GM10248 (cell line): ENCODE measurements around the gene ST3GAL4.

Experiments
- CTCF ChIA-PET: fragments of 300-600 bp; sonication (Branson Sonifier 250); formaldehyde crosslinking; extraction: SDS; loops from one replicate; lab custom pipeline; 2021; ENCODE audit warnings: antibody characterized with exemption; lab: Yijun Ruan, JAX
- POLR2A ChIA-PET: fragments of 350-650 bp; sonication (Branson Sonifier 250); formaldehyde crosslinking; extraction: SDS; loops from one replicate; lab custom pipeline; 2020; ENCODE audit warnings: antibody characterized with exemption; lab: Yijun Ruan, JAX
- DNase-seq: peaks from one replicate; pipeline ENCODE4 v3.0.0; 2012; ENCODE audit errors: extremely low spot score
- CTCF ChIP-seq: IDR thresholded peaks from 2 replicates; pipeline ENCODE4 v1.5.1; 2012; ENCODE audit warnings: mild to moderate bottlenecking, low read depth; ENCODE audit errors: extremely low read depth, missing control alignments, control extremely low read depth

The ST3GAL4 gene

GRCh38 chr11:126396965-126397364 lies 41.5 kb downstream of the ST3GAL4 start:
- ChIA-PET POLR2A (no interaction called here), CTCF (no interaction called here)
- no peak for TF ChIP-seq CTCF
- DNase-seq, result no peak

GRCh38 chr11:126398296-126398695 lies 42.8 kb downstream of the ST3GAL4 start:
- DNase-seq, result no peak
- TF ChIP-seq CTCF, result no peak
- POLR2A ChIA-PET, result no interaction called here
- CTCF ChIA-PET, result no interaction called here

GRCh38 chr11:126398721-126399120 lies 43.2 kb downstream of the ST3GAL4 start:
- no peak for TF ChIP-seq CTCF
- CTCF ChIA-PET, result no interaction called here
- no peak for DNase-seq
- POLR2A ChIA-PET, result no interaction called here

GRCh38 chr11:126400019-126400418 lies 44.5 kb downstream of the ST3GAL4 start:
- CTCF ChIA-PET, result no interaction called here
- TF ChIP-seq CTCF, result no peak
- POLR2A ChIA-PET, result no interaction called here
- DNase-seq, result no peak

- DNase-seq, result no peak
- TF ChIP-seq CTCF, result no peak
- CTCF ChIA-PET, result no interaction called here
- POLR2A ChIA-PET, result no interaction called here
Measured at GRCh38 chr11:126400479-126400878, 45.0 kb downstream of the ST3GAL4 start.

- no peak for DNase-seq
- POLR2A ChIA-PET, result interaction anchor here (0.5 kb wide), 1 partner anchor 401 kb away, joined by 3 read pairs; no protein-coding TSS in a partner anchor
- CTCF ChIA-PET, result interaction anchor here (1.2 kb wide), 1 partner anchor 14 kb away, joined by 5 read pairs; no protein-coding TSS in a partner anchor
- no peak for TF ChIP-seq CTCF
Measured at GRCh38 chr11:126403022-126403581, 47.6 kb downstream of the ST3GAL4 start.
